GM23248 (cell line): ENCODE measurements around the gene BAZ1B.

Experiments
- EZH2 ChIP-seq: fragments of 200-600 bp; sonication (generic); IDR thresholded peaks from 2 replicates; pipeline ENCODE4 v1.6.1; 2018; ENCODE audit warnings: antibody characterized with exemption, mild to moderate bottlenecking; ENCODE audit not compliant: insufficient read depth, poor library complexity, severe bottlenecking
- EZH2phosphoT487 ChIP-seq: fragments of 200-600 bp; sonication (generic); IDR thresholded peaks from 2 replicates; pipeline ENCODE4 v1.6.1; 2018; ENCODE audit warnings: antibody characterized with exemption, moderate library complexity, mild to moderate bottlenecking, low read depth; ENCODE audit not compliant: insufficient read depth

GRCh38 chr7:73509463-73509862 lies 12.6 kb downstream of the BAZ1B start:
- TF ChIP-seq EZH2 (no peak), EZH2phosphoT487 (no peak)
